HG03025 (cell line): Measurements from ENCODE around the gene CMTM7.

Experiments used
- ATAC-seq: cut with Tn5 transposase; IDR thresholded peaks from one replicate; pipeline ENCODE4 v1.9.1; 2021; ENCODE audit warnings: mild to moderate bottlenecking, moderate library complexity; ENCODE audit not compliant: unreplicated experiment, low FRiP score

The CMTM7 gene

DNA sequence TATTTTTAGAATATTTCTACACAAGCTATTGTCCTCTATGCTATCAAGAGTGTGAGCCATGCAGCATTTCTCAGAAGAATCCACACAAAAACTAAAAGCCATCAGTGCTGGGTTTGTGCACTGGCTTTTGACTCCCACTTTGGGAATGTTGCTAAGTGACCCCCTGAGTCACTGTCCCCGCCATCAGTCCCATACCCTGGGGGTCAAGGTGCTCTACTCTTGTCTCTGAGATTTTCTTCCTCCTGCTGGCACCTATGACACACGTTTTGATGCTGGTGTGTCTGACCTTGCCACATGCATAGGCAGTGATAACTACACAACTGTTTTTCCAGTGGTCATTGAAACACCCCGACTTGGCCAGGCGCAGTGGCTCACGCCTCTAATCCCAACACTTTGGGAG is 19.8 kb downstream of the CMTM7 start:
- no peak for ATAC-seq

DNA sequence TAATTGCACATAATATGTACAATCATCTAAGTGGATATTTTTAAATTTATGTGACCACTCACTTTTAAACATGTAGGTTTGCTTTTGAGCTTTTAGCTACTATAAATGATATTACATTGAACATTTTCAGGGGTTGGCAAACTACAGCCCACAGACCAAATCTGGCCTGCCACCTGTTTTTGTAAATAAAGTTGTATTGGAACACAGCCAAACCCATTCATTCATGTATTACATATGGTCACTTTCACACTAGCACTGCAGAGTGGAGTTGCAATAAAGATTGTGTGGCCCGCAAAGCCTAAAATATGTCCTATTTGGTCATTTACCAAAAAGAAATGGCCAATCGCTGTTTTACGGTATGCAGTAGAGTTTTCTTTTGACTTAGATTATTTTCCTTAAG is 21.2 kb downstream of the CMTM7 start:
- no peak for ATAC-seq

DNA sequence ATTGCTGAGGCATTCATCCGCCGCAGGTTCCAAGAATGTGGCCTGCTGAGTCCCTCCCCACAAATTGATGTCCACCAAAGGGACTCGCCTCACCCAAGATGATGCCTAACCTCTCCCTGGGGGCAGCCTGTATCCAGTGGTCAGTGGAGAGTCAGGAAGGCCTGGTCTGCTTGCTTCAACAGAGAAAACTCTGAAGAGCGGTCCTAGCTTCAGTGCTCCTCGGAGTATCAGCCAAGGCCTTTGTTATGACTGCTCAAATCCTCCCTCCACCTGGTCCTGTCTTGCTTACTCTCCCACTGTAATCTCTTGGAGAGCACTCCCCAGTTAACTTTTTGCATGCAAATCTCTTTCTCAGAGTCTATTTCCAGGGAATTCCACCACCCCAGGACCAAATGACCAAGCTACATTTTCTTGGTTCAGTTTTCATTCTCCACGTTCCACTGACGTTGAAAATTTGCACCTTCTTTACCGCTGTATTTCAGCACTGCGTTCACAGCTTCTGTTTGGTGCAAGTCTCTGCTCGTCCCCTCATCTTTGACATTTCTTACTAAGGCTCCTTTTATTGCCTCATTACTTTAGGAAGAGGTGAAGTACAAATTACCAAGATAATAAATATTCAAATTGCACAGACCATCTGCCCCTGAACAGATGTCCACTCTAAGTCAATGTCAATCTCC is 22.3 kb downstream of the CMTM7 start:
- ATAC-seq = no peak

DNA sequence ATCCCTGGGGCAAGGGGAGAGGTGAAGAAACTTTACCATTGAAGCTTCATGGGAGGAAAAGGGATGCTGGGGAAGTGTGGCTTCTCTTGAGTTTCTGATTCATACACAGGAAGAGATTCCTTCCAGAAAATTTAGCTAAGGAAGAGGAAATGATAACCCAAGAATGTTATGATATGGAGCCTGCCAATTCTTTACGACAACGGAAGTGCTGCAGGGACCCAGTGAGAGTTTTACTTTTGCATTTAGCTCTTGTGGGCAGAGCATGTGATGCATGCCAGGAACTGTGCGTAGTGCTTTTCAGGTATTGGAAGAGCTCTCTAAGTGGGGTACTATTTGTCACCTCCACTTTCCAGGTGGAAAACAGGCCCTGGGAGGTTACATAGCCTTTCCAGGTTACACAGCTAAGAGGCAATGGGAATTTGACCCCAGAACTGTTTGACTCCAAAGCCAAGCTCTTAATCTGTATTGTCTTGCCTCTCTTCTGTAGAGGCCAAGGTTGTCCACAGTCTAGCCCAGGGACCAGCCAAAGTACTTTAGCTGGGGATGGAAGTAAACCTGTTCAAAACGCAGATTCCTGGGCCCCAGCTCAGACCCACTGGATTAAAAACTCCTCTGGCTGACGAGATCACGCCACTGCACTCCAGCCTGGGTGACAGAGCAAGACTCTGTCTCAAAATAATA is 23.0 kb downstream of the CMTM7 start:
- no peak for ATAC-seq

DNA sequence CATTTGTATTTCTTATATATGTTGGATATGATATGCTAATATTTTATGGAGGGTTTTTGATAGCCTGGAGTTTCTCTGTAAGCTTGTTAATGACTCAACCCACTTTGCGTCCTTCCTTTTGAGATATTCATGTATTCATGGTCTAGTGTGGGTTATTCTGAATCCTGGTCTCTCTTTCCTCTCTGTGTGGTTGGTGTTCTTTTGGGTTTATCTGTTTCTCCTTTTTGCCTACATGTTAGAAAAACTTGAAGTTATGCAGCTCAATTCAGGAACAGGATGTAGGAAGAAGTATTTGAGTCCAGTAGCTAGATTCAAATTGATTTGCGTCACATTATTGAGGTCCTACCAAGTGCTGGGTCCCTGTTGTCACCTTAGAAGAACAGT is 28.1 kb downstream of the CMTM7 start:
- no peak for ATAC-seq

DNA sequence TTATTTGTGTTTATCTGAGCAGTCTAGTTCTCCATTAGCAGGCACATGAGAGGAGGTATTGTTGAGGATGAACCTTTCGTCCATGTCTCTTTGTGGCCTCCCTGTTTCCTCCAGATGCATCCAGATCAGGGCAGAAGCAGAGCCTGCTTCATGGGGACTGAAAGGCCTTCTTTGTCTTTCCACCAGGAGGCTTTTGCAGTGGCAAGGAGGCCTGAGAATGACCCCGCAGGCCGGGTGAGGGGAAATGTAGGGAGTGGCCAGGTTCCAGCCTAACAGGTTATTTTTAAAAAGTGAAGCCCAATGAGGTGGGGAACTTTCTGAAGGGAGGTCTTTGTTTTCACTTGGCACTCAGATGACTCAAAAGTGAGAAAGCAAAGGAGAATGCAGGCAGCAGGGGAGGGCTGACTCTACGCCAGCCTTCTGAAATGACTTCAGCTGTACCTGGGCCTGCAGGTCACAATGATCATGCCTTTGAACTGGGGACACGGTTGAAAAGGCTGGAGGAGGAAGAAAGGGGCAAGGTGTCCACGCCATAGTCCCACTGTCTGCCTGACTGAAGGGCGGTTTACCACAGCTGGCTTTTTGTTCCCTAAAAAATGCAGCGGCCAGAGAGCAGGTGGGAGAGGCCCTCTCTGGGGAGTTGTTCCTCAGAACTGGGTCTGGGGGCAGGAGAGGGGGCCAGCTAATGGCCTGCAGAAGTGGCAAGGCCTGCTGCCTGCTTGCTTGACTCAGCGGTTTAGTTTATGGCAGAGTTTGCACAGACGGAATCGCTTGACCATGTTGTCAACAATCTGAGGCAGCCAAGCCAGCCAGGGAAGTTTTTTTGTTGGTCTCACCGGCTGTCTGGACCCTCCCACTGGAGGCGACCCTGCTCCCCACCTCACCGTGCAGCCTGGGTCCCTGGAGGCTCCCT is 28.7 kb downstream of the CMTM7 start:
- ATAC-seq = peak; percentile 35

DNA sequence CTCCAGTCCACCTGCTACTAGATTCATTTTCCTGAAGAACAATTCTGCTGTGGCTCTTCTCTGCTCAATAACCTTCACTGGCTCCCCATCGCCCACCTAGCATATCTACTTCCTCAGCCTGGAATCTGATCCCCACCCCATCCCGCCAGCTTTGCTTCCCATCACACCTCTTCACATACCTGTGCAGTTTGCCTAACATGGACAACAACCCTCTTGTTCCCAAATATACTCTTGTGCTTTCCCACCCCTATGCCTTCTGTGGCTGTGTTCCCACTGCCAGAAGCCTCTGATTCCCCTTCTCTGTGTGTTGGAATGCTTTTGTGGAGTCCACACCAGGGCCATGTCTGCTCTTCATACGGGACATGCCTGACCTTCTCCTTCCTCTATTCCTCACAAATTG is 29.5 kb downstream of the CMTM7 start:
- no peak for ATAC-seq

DNA sequence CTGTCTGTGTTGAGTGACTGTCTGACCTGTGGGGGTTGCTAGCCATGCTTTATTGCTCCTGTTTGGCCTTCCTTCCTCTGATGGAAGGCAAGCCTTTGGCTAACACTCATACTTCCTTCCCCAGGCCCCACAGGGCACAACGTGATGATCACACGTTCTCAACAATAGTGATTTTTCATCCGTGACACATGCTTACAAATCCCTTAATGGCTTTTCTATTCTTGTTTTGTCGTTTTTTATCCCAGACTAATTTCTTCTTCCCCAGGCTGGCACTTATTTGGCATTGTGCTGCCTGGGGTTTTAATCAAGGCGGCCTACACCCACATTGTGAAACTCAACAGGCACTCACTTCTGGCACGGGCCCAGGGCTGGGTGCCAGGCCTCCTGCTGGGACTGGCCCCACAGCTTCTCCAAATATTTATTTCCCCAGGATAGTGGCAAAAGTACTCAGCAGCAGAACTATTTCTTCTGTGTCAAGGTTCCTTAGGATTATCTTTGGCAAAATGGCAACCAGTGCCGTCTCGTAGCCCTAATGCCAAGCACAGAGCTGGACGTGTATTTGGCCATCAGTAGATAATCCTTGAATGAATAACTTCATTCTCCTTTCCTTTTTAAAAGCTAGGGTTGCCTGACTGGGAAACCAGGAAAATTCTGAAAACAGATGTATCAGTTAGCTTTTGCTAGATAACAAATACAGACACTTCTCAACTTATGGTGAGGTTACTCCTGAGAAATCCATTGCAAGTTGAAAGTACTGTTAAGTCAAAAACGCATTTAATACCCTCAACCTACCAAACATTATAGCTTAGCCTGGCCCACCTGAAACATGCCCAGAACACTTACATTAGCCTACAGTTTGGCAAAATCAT is 30.6 kb downstream of the CMTM7 start:
- no peak for ATAC-seq

DNA sequence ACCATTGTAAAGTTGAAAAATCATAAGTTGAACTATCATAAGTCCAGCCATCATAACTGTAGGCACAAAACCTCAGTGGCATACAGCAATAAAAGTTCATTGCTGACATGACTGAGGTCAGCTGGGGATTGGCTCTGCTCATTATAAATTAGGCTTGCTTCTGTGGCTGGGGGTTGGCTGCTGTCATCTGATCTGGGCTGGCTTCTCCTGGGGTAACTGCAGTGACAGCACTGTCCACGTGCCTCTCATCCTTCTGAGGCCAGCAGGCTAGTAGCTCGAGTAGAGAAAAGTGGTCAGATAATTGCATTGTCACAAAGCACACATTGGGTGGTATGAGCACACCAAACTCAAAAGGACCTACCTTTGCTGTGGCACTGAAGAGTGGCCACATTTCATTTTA is 31.3 kb downstream of the CMTM7 start:
- ATAC-seq = no peak

DNA sequence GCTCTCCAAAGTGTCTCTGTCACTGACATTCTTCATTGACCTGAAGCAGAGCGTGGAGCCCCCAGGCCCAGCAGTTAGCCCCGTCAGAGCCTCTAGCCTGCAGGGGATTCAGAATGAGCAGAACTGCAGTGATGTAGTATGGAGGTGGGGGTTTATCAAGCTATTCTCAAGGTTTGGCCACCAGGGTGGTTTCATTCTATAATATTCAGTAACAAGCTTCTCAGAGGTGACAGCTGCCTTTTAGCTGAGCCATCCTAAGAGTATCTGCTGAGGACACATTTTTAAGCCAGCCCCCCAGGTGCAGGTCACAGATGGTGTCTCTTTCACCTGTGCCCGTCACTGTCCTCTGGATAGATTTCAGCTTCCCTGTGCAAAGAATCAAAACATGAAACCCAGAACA is 31.9 kb downstream of the CMTM7 start:
- peak; percentile 59 for ATAC-seq

DNA sequence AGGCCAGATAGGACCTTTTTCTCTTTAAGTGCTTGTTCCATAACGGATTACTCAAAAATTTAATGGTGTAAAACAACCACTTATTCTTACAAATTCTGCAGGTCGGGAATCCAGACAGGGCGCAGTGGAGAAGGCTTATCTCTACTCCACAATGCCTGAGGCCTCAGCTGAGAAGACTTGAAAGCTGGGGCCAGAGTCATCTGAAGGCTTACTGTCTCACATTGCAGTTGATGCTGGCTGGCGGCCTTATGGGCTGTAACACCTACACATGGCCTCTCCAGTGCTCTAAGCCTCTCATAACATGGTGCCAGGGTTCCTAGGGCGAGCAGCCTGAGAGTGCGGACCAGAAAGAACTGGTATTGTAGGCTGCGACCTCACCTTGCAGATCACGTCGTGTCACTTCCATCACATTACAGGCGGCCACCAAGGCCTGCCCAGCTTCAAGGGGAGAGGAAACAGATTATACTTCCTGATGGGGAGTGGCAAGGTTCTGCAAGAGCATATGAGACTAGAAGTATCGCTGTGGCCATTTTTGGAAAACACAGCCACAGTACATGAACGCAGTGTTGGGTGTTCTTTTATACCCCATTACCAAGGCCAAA is 32.4 kb downstream of the CMTM7 start:
- no peak for ATAC-seq

DNA sequence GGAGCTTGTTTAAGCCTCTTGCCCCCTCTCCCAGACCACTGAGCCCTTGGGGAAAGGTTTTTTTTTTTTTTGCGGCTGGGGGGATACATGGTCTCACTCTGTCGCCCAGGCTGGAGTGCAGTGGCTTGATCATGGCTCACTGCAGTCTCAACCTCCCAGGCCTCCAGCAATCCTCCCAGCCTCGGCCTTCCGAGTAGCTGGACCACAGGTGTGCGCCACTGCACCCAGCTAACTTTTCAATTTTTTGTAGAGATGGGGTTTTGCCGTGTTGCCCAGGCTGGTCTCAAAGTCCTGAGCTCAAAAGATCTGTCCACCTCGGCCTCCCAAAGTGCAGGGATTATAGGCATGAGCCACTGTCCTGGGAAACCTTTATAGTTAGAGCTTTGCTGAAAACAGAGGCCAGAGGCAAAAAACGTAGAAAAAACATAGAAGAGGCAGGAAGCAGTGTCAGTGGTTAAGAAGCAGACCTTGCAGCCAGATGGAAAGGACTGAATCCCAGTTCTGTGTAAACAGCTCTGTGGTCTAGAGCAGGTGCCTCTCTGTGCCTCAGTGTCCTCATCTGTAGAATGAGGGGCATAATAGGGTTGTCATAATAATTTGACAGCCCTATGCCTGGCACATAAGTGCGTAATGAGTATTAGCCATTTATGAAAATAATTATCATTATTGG is 33.1 kb downstream of the CMTM7 start:
- no peak for ATAC-seq

DNA sequence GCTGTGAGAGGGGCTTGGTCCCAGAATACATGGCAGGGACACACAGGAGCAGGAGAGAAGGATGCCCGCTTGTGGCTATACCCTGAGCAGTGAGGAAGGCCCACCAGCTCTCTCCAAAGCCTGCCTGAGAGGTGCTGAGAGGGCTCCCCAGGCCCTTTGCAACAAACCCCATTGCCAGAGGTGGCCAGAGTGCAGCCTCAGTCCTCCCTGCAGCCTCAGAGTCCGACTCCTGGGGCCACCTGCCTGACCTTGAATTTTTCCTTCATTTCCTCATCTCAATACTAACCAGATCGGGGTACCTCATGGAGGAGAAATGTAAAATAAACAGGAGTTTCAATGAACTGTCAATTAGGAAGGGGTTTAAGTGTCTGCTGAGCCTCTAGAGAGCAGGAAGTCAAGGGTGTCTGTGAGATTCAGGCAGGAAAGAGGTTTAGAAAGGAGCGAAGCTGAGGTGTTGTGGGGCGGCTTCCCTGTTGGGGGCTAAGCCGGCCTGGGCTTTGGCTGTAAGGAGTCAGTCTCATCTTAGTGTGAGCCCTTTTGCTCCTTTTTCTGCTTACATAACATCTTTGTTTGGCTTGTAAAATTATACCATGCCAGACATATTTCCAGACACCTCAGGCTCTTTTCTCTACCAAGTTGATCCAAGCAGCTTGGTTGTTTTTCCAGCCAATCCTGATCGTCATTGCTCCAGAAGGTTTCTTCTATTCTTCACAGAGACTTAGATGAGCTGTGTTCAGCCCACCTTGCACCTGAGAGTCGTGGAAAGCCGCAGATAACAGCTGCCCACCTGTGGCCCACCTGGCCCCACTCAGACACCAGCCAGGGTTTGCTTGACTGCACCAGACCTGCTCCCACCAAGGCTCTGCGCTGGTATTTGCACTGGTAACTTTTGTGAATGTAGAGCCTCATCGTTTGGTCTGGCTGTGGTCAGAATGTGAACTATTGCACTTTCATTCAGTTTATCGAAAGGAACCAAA is 36.7 kb downstream of the CMTM7 start:
- peak; percentile 50 for ATAC-seq

DNA sequence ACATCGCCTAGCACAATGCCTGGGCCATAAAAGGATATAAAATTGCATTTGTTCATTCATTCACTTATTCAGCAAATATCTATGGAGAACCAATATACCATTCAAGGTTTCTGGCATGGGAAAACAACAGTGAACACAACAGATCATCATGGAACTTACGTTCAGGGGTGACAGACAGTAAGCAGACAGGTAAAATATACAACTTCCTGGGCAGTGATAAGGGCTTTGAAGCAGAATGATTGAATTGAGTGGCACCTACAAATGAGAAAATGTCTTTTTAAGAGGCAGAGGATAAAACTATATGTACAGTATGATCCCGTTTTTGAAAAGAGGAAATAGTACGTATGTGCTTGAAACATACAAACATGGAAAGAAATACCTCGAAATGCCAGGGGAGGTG is 39.2 kb downstream of the CMTM7 start:
- ATAC-seq = no peak

DNA sequence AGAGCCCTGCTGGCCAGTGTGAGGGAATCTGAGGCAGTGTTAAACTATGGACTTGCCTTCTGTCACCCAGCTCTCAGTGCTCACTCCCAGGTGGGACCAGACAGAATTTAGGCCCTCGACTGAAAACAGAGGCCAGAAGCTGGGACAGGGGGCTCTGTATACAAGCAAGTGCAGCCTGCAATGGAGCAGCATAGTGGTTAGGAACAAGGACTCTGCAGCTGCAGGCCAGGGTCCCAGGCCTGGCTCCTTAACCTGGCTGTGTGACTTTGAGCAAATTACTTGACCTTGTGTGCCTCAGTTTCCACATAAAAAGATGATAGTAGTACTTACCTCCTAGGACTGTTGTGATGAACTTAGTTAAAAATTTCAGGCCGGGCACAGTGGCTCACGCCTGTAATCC is 39.8 kb downstream of the CMTM7 start:
- no peak for ATAC-seq

DNA sequence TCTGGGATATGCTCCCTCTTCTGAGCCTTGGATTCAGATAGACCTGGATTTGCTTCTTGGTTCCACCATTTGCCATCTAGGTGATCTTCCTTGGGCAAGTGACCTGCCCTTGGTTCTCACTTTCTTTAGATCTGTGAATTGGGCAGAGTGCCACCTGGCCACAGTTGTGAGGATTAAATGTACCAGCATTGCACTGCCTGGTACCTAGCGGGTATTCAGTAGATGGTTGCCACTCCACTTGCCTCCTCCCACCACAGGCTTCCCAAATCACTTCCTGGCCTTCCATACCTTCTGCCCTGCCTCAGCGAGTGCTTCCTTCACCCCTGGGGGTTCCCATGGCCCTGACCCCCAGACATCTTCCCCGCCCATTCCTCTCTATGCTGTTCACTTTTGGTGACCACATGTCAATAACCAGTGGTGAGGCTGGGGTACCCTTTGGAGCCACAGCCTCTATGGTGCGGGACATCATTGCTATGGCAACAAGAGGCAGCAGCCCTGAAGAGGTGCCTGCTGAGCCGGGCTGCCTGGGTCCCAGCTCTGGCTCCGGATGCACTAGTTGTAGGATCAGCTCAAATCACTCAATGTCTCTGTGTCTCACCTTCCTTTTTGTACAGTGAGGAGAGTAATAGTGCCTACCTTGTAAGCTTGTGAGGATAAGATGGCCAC is 40.5 kb downstream of the CMTM7 start:
- no peak for ATAC-seq

DNA sequence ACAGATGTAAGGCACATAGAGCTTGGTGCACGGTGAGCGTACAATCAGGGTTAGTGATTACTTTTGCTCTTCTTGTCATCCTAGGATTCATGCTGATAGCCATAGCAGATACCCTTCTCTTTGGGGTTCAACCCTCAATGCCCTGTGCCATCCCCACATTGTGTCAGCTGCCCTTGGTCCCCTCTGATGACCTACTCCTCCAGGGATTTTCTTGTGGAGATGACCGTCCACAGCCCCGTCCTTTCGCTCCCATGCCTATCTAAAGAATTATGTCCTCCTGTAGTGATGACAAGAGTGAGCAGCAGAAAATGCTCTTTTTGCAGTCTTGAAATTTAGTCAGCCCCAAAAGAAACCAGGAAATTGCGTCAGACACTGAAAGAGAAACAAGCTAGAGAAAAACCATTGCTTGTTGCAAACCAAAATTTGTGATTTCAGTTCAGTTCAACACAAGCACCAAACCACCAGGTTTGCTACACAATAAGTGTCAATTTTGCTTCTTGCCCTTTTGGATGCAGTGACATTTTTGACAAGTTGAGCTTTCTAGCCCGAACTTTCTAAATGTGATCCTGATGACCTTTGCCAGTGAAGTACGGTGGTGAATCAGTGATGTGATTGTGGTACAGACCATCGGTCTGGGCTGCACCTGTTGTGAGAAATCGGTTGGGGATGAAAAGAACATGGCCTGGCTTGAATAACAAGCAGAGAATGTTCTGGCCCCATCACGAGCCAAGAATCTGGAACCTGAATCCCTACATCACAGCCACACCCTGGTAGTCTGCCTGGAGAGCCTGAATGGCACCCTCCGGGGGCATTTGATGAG is 41.3 kb downstream of the CMTM7 start:
- ATAC-seq = peak; percentile 43
